Measurements from ENCODE around the gene MPST.

DNA sequence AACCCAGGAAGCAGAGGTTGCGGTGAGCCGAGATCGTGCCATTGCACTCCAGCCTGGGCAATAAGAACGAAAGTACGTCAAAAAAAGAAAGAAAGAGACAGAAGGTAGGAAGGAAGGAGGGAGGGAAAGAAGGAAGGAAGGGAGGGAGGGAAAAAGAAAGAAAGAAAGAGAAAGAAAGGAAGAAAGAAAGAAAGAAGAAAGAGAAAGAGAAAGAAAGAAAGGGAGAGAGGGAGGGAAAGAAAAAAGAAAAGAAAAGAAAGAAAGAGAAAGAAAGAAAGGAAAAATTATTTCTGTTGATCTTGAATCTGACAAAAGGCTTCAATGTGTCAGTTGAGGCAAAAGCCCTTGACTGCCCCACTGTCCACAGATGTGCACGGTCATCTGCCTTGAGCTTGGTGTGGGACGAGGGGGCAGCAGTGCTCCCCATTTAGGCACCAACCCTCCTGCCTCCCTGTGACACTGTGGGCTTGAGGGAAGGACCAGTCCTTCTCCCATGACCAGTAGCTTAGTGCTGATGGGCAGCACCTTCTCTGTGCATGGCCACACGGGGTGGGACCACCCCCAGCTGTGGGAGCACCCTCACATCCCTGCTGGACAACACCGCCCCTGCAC is 56.4 kb downstream of the MPST start:
- TF ChIP-seq, protein P1, sequence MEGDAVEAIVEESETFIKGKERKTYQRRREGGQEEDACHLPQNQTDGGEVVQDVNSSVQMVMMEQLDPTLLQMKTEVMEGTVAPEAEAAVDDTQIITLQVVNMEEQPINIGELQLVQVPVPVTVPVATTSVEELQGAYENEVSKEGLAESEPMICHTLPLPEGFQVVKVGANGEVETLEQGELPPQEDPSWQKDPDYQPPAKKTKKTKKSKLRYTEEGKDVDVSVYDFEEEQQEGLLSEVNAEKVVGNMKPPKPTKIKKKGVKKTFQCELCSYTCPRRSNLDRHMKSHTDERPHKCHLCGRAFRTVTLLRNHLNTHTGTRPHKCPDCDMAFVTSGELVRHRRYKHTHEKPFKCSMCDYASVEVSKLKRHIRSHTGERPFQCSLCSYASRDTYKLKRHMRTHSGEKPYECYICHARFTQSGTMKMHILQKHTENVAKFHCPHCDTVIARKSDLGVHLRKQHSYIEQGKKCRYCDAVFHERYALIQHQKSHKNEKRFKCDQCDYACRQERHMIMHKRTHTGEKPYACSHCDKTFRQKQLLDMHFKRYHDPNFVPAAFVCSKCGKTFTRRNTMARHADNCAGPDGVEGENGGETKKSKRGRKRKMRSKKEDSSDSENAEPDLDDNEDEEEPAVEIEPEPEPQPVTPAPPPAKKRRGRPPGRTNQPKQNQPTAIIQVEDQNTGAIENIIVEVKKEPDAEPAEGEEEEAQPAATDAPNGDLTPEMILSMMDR (IDR thresholded peaks at IDR 0.05), result no peak
- no peak for TF ChIP-seq POLR2A (IDR thresholded peaks at IDR 0.05)
